ENCODE measurements around the gene FAHD1. TPM values are rescaled to one million over a fixed set of nuclear protein-coding genes. Genes with fewer than 3 reads are reported as not detected.

Gene FAHD1
- total and polyA plus RNA-seq, 4 donors, result 17.2 to 32.1 (median 25.6) TPM

- H3K27ac ChIP-seq (ENCODE audit: low read depth in 1 of 2, low read length in 1 of 2), result peak overlapping the region in 1 of 2 donors; percentile 44
- peaks cover 0 to 12% (median 0%) of the 10 kb centered on the region in 5 donors for H3K4me1 ChIP-seq (ENCODE audit: control insufficient read depth in 5 of 5, insufficient read depth in 5 of 5, low read length in 5 of 5)
- H3K9ac ChIP-seq (ENCODE audit: insufficient read depth in 1 of 2, low read length in 2 of 2), result no peak overlapping the region
- ATAC-seq (ENCODE audit: insufficient read depth, low FRiP score) (no peak), DNase-seq (no peak)
- H3K27me3 ChIP-seq (ENCODE audit: control insufficient read depth in 3 of 3, insufficient read depth in 3 of 3, low read length in 2 of 3), result no peaks in the 10 kb centered on the region
- H3K9me3 ChIP-seq (ENCODE audit: control insufficient read depth in 4 of 4, insufficient read depth in 3 of 4, low read length in 3 of 4), result peaks cover 0 to 4% (median 0%) of the 10 kb centered on the region in 4 donors
- WGBS, 2 donors, result 82 to 85% methylated on average over 31 to 33 of the region's 33 CpGs
- H3K4me3 ChIP-seq, result no peak overlapping the region
- TF ChIP-seq, protein P1, sequence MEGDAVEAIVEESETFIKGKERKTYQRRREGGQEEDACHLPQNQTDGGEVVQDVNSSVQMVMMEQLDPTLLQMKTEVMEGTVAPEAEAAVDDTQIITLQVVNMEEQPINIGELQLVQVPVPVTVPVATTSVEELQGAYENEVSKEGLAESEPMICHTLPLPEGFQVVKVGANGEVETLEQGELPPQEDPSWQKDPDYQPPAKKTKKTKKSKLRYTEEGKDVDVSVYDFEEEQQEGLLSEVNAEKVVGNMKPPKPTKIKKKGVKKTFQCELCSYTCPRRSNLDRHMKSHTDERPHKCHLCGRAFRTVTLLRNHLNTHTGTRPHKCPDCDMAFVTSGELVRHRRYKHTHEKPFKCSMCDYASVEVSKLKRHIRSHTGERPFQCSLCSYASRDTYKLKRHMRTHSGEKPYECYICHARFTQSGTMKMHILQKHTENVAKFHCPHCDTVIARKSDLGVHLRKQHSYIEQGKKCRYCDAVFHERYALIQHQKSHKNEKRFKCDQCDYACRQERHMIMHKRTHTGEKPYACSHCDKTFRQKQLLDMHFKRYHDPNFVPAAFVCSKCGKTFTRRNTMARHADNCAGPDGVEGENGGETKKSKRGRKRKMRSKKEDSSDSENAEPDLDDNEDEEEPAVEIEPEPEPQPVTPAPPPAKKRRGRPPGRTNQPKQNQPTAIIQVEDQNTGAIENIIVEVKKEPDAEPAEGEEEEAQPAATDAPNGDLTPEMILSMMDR (IDR thresholded peaks at IDR 0.05; ENCODE audit: control extremely low read depth, extremely low read depth), result no peak
- H3K36me3 ChIP-seq (ENCODE audit: control insufficient read depth in 4 of 4, insufficient read depth in 4 of 4, low read length in 4 of 4), result peaks cover 0 to 40% (median 0%) of the 10 kb centered on the region in 4 donors
These were observed 34.0 kb upstream of the FAHD1 start for GRCh38 chr16:1792836-1793577.

- H3K27ac ChIP-seq (ENCODE audit: low read depth in 1 of 2, low read length in 1 of 2), result peak within 1 kb of the TSS in 1 of 2 donors; percentile 44
- peaks cover 0 to 8% (median 1%) of the 10 kb centered on the region in 4 donors for H3K9me3 ChIP-seq (ENCODE audit: control insufficient read depth in 4 of 4, insufficient read depth in 3 of 4, low read length in 3 of 4)
- no peak for DNase-seq
- no peak within 1 kb of the TSS for H3K9ac ChIP-seq (ENCODE audit: insufficient read depth in 1 of 2, low read length in 2 of 2)
- peaks cover 0 to 33% (median 0%) of the 10 kb centered on the region in 4 donors for H3K36me3 ChIP-seq (ENCODE audit: control insufficient read depth in 4 of 4, insufficient read depth in 4 of 4, low read length in 4 of 4)
- no peak for ATAC-seq (ENCODE audit: insufficient read depth, low FRiP score)
- no peak within 1 kb of the TSS for H3K4me3 ChIP-seq
- H3K4me1 ChIP-seq (ENCODE audit: control insufficient read depth in 5 of 5, insufficient read depth in 5 of 5, low read length in 5 of 5), result peaks cover 0 to 12% (median 0%) of the 10 kb centered on the region in 5 donors
- TF ChIP-seq, protein P1 (IDR thresholded peaks at IDR 0.05; ENCODE audit: control extremely low read depth, extremely low read depth), result no peak
- 50 to 76% methylated on average over 25 to 28 of the region's 28 CpGs for WGBS, 2 donors
- H3K27me3 ChIP-seq (ENCODE audit: control insufficient read depth in 3 of 3, insufficient read depth in 3 of 3, low read length in 2 of 3), result no peaks in the 10 kb centered on the region
These were observed 33.3 kb upstream of the FAHD1 start, which contains the start of gene IGFALS for GRCh38 chr16:1793578-1794220. Gene IGFALS, minus strand, starts transcription at chr16:1793705. Its CDS starts 53 bp downstream, at chr16:1793652.

GRCh38 chr16:1794221-1794871 lies 32.7 kb upstream of the FAHD1 start:
- peak in 2 of 3 donors; percentile 51 to 63 for DNase-seq

More at GRCh38 chr16:1794221-1794871, 32.7 kb upstream of the FAHD1 start:
- H3K4me3 ChIP-seq, result no peak overlapping the region
- 57 to 72% methylated on average over 15 to 18 of the region's 18 CpGs for WGBS, 2 donors
- H3K9ac ChIP-seq (ENCODE audit: insufficient read depth in 1 of 2, low read length in 2 of 2), result no peak overlapping the region
- H3K27me3 ChIP-seq (ENCODE audit: control insufficient read depth in 3 of 3, insufficient read depth in 3 of 3, low read length in 2 of 3), result no peaks in the 10 kb centered on the region
- H3K9me3 ChIP-seq (ENCODE audit: control insufficient read depth in 4 of 4, insufficient read depth in 3 of 4, low read length in 3 of 4), result peaks cover 0 to 9% (median 1%) of the 10 kb centered on the region in 4 donors
- peak; percentile 21 for ATAC-seq (ENCODE audit: insufficient read depth, low FRiP score)
- H3K4me1 ChIP-seq (ENCODE audit: control insufficient read depth in 5 of 5, insufficient read depth in 5 of 5, low read length in 5 of 5), result peaks cover 0 to 12% (median 0%) of the 10 kb centered on the region in 5 donors
- TF ChIP-seq, protein P1 (IDR thresholded peaks at IDR 0.05; ENCODE audit: control extremely low read depth, extremely low read depth), result no peak
- peaks cover 0 to 27% (median 0%) of the 10 kb centered on the region in 4 donors for H3K36me3 ChIP-seq (ENCODE audit: control insufficient read depth in 4 of 4, insufficient read depth in 4 of 4, low read length in 4 of 4)
- H3K27ac ChIP-seq (ENCODE audit: low read depth in 1 of 2, low read length in 1 of 2), result peak overlapping the region in 1 of 2 donors; percentile 17

All from lung (tissue), 12 donors.